ENCODE results near the gene HAAO.

The HAAO gene

GRCh38 chr2:42792087-42792582 is 248 bp downstream of the HAAO start:
- DNase-seq: no peak

- DNase-seq: no peak
Observed at GRCh38 chr2:42791606-42792005, 777 bp downstream of the HAAO start.

- no peak for DNase-seq
Observed at GRCh38 chr2:42789751-42790150, 2.6 kb downstream of the HAAO start.

- no peak for DNase-seq
Observed at GRCh38 chr2:42788882-42789281, 3.5 kb downstream of the HAAO start.

GRCh38 chr2:42788478-42788793 is 3.9 kb downstream of the HAAO start:
- DNase-seq: no peak

- DNase-seq: no peak
Observed at GRCh38 chr2:42787788-42788477, 4.5 kb downstream of the HAAO start.

GRCh38 chr2:42787424-42787787 is 5.0 kb downstream of the HAAO start:
- DNase-seq: no peak

- no peak for DNase-seq
Observed at GRCh38 chr2:42786561-42787345, 5.6 kb downstream of the HAAO start.

GRCh38 chr2:42784204-42784880 is 8.0 kb downstream of the HAAO start:
- no peak for DNase-seq

GRCh38 chr2:42783511-42783910 is 8.9 kb downstream of the HAAO start:
- DNase-seq: no peak

- no peak for DNase-seq
Observed at GRCh38 chr2:42781181-42781580, 11.2 kb downstream of the HAAO start.

GRCh38 chr2:42777883-42778805 is 14.2 kb downstream of the HAAO start:
- DNase-seq: no peak

GRCh38 chr2:42775810-42776209 is 16.6 kb downstream of the HAAO start:
- no peak for DNase-seq

- no peak for DNase-seq
Observed at GRCh38 chr2:42775186-42775585, 17.2 kb downstream of the HAAO start.

GRCh38 chr2:42771546-42772153 is 20.7 kb downstream of the HAAO start:
- no peak for DNase-seq

- no peak for DNase-seq
Observed at GRCh38 chr2:42770288-42771131, 21.9 kb downstream of the HAAO start.

- no peak for DNase-seq
Observed at GRCh38 chr2:42769583-42770287, 22.6 kb downstream of the HAAO start.

GRCh38 chr2:42768706-42769256 is 23.6 kb downstream of the HAAO start:
- no peak for DNase-seq

GRCh38 chr2:42767899-42768705 is 24.3 kb downstream of the HAAO start:
- no peak for DNase-seq
